HG02642 (cell line): Measurements from ENCODE around the gene HOXA4.

Experiments used
- ATAC-seq: cut with Tn5 transposase; IDR thresholded peaks from one replicate; pipeline ENCODE4 v1.9.1; 2021; ENCODE audit warnings: mild to moderate bottlenecking; ENCODE audit not compliant: unreplicated experiment, poor library complexity

Gene HOXA4

DNA sequence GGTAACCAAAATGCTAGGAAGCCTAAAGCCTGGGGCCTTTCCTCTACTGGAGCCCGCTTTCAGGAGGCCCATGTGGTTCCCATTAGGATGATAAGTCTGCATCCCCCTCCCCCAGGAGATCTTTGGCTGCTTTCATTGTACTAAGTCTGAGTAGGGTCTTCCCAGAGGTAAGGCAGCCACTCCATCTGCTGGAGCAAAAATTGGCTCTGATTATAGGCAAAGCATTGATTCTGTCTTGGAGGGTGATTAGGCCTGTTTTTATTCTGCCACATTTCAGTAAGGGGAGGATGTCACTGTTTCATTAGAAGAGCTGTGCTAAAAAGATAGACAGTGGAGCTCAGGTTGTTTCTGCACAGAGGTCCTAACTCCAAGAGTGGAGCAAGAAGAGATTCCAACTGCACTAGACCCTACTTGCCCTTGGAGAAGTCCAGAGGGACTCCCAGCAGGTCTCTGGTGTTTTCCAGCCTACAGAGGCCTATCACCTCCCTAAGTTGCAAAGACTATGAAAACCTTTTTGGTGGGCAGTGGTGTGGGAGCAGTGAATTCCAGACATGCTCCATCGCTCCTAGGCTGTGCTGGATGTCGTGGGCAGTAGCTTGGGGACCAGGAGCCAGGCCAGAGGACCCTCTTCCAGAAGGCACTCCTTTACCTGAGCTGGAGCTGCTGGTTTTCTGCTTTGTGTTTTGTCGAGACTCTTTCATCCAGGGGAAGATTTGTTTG is 20.9 kb downstream of the HOXA4 start:
- ATAC-seq, result no peak

DNA sequence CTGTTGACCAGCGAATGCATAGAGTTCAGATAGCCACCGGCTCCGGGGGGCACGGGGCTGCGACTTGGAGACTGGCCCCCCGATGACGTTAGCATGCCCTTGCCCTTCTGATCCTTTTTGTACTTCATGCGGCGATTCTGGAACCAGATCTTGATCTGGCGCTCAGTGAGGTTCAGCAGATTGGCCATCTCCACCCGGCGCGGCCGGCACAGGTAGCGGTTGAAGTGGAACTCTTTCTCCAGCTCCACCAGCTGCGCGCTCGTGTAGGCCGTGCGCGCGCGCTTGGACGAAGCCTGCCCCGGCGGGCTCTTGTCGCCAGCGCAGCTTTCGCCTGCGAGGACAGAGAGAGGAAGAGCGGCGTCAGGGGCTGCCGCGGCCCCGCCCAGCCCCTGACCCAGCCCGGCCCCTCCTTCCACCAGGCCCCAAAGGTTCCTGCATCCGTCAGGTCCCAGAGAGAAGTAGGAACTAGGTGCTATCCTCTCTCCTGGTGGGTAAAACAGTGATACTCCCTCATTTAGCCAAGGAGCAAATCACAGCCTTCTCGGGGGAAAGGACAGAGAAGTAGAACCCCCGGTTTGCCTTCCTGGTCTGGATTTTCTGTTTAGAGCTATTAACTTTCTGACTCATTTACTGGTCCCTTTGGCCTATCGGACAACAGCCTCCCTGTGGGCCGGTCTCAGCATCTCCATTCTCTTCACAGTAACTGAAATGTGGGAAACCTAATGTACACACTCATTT is 22.0 kb downstream of the HOXA4 start:
- ATAC-seq, result no peak

DNA sequence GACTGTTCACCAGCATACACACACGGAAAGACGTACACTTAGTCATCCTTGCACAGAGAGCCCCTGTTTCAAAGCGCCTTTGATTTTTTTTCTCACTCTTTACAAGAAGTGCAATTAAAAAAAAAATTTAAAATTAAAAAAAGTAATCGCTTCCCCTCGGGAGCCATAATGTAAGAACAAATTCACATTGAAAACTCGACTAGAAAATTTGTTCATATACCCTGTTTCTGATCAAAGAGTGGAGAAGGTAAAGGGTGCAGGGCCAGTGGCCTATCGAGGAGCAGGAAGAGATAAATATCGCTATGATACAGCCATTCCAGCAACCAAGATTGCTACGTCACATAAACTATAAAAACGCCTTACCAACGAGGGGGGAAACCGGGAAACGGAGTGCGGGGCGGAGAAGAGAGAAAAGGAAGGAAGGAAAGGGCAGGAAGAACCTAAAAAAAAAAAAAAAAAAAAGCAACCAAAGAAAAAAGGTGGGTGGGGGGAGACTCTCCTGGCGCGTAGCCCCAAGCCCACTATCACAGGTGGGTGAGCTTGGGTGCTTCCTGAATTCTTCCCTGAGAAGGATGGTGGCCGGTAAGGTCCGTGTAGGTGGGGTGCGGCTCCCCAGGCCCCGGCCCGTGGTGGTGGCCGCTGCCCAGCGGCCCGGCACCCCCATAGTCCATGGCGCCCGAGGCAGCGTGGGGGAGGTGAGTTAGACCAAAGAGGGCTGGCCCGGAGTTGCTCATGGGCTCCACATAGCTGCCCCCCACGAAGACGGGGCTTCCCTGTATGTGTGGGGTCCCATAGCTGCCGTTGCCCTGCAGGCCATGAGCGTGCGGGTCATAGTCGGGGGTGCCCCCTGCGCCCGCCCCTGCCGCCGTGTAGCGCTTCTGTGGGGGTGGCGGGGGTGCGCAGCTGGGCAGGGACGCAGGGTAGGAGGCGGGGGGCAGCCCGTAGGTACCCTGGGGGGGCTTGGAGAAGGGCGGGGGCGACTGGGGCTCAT is 22.9 kb downstream of the HOXA4 start:
- no peak for ATAC-seq

DNA sequence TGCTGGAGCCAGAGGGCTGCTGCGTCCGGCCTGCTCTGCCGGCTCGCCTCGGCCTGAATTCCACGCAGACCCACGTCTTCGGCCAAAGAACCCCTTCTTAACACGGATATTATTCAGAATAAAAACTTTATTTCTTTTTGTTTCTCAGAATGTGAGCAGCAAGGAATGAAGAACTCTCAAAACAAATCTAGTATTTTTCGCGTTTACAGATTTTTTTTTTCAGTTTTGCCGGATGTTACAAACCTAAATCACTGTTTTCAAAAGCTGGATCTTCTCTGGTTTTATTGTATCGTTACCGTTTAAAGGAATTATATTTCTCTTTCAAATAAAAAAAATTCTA is 23.7 kb downstream of the HOXA4 start:
- no peak for ATAC-seq

DNA sequence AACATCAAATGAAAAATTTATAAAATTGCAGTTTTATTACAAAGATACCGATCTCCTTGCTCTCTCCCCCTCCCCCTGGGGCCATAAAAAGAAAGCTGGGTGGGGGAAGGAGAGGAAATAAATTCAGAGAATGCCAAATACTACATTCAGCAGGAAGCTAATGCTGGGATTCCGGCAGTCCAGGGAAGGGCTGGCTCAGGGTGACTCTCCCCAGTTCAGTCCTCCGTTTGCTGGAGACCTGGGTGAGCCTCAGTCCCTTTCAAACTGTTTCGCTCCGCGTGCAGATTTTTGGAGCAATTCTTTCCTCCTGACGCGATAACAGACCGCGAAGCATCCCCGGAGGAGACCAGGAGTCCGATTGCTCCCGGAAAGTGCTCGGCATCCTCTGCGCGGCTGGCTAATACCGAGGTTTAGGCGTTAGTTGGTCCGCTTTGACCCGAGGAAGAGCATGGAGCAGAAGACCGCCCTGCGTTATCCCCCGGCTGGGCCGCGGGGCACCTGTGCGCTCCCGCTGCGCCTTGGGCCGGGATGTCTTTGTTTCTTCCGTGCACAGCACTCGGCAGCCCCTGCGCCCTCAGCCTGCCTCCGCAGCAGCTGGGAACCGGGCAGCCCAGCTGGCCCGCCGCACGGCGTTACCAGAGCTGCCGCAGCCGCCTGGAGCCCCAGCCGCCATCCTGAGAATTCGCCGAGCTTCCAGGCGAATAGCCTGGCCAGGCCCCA is 24.2 kb downstream of the HOXA4 start:
- ATAC-seq, result no peak

GRCh38 chr7:27105301-27106031 is 25.1 kb downstream of the HOXA4 start:
- no peak for ATAC-seq

- no peak for ATAC-seq
These were observed 26.1 kb downstream of the HOXA4 start for GRCh38 chr7:27104341-27105058.

DNA sequence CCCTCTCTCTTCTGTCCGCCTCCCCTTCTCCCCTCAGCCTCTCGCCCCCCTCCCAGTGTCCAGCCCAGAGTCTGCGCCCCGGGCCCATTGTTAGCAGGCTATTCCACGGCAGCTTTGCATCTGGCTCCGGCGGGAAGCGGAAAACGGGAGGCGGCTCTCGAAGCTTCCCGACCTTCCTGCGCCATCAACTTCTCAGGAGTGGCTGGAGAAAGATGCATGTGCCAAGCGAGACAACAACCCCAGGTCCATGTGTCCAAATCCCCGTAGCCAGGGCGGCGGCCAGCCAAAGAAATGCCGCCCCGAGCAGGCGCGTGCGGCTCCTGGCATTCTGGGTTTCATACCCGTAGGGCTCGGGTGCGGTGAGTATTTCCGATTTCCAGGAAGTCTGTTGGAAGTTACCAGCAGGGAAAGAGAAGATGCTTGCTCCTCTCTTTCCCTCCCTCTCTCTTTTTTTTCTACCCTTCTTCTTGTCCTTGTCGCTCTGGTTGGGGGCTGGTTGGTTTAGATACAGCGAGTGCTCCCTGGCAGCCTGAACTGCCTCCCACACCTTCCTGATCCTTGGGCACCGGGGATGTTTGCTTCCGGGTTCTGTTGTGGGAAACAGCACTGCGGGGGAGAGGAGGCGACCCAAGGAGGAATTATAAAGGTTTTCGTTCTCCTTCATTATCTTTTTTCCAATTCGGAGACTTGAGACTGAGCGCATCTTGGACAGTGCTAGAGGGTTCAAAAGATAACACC is 26.9 kb downstream of the HOXA4 start:
- no peak for ATAC-seq

DNA sequence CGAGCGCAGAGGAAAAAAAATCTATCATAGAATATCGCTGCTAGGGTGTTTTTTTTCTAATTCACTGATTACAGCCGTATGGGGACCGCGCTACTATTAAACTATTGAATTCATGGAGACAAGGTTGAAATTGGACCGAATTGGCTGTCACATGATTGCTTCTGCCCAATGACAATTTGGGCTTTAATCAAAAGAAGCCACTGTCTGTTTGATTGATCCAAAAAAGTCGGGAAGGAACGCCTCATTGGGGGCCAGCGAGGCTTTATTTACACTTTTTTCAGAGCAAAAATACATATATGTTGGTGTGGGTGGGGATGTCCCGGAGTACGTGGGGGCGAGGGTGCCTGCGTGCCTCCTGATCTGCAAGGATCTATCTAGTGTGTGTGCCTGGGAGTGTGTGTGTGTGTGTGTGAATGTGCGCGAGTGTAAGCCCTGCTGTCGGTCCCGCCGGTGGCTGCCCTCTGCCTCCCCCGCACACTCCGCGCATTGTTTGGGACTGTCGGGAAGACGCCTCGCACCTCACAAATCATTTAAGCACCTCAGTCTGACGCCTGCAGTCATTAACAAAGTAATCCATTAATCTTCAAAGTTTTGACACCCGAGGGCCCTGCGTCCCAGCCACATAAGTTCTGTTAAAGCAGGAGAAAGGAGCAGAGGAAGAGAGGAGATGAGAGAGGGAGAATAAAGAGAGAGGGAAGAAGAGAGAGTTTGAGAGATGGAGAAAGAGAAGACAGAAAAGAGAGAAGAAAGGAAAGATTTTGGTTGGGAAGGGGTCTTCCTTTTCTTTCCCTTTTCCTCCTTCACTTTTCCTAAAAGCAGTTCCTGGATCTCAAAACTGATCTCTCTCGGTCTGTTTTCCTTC is 27.7 kb downstream of the HOXA4 start, which contains the start of gene HOXA2:
Gene HOXA2 (minus strand): TSS at position 103 of the 862 bp plus-strand sequence. CDS start 183 bp downstream, outside the sequence.
- ATAC-seq, result no peak

GRCh38 chr7:27101957-27102580 is 28.5 kb downstream of the HOXA4 start:
- ATAC-seq, result no peak

DNA sequence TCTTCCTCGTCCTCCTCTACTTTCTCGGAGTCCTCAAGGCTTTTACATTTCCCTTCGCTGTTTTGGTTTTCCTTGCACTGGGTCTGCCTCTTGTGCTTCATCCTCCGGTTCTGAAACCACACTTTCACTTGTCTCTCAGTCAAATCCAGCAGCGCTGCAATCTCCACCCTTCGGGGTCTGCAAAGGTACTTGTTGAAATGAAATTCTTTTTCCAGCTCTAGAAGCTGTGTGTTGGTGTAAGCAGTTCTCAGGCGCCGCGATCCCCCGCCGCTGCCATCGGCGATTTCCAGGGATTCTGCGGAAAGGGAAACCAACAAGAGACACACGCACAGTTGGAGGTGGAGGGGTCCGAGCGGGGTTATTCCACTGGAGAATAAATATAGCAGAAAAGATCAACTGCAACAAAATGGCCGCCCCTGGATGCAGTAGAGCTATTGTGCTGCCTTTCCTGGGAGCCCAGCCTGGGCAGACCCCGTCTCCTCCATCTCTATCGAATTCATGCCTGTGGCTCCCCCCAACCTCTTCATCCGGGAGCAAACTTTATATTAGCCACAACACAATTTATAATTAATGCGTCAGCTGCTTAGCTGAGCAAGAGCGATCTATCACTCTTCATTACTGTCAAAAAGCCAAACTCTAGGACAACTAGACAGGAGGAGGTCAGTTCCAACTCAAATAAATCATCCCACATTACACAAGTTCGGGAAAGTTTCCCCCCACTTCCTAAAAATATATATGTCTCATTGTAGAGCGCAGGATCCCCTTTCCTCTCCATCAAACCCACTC is 29.2 kb downstream of the HOXA4 start:
- no peak for ATAC-seq

GRCh38 chr7:27100694-27101170 is 29.8 kb downstream of the HOXA4 start:
- no peak for ATAC-seq

DNA sequence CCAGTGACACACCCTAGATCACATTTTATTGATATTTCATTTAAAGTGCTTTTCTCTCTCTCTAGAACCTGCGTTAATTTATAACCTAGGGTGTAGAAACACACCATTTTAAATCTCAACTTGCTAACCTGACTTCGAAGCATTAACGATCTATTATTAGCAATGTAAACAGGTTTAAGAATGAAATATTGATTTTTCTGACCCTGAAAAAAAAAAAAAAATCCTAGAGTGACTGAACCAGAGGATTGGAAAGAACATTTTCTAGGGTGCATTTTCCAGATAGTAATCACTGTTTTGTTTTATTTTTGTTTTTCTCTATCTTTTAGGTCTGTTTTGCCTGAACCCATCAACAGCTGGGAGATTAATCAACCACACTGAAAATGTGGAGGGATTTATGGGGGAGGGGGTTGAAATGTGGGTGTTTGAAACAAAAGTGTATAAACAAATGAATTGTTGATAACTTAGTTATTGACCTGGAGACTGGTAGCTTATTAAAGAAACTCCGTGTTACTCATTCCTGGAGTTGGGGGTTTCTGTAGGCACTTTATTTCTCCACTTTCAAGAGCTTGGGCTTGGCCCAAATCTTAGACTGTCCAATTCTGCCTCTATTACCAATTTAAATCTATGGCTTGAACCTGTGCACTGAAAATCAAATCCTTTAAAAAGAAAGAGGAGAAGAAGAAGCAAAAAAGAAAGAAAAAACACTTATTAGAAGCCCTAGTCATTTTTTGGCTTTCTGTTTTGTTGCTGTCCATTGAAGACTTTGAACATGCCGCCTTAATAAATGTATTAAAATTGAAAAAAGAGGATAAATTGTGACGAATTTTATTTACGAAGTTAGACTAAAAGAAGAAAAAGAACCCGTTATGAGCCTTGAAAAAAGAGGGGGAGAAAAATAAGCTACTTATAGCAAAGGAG is 30.8 kb downstream of the HOXA4 start:
- ATAC-seq, result no peak

- no peak for ATAC-seq
These were observed 31.7 kb downstream of the HOXA4 start for GRCh38 chr7:27098578-27099451.
